GM10266 (cell line): ENCODE data around the gene GPR17.

Experiments used
- DNase-seq: peaks from one replicate; pipeline ENCODE4 v3.0.0; 2012; ENCODE audit errors: extremely low spot score
- TF ChIP-seq, protein P1 (sequence below): IDR thresholded peaks from 2 replicates; pipeline ENCODE4 v1.5.1; 2012; ENCODE audit warnings: mild to moderate bottlenecking, low read depth; ENCODE audit not compliant: control insufficient read depth, insufficient read depth; ENCODE audit errors: missing control alignments

Gene GPR17

DNA sequence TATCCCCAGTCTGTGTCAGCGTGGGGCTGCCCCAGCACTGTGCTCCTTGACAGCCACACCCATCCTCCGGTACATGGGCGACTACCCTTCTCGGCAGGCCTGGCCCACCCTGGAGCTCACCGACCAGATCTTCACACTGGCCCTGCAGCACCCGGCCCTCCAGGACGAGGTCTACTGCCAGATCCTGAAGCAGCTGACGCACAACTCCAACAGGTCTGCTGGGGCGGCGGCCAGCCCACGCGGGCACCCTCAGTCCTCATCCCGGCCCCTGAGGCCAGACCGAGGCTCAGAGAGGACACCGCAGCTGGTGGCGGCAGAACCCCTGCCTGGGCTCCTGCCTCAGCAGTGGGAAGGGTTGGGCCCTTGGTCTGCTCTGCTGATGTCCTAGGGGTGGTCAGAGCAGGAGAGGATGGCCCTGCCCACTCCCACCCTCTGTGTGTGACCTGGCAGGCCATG, 14.4 kb upstream of the GPR17 start:
- DNase-seq = no peak
- TF ChIP-seq, protein P1, sequence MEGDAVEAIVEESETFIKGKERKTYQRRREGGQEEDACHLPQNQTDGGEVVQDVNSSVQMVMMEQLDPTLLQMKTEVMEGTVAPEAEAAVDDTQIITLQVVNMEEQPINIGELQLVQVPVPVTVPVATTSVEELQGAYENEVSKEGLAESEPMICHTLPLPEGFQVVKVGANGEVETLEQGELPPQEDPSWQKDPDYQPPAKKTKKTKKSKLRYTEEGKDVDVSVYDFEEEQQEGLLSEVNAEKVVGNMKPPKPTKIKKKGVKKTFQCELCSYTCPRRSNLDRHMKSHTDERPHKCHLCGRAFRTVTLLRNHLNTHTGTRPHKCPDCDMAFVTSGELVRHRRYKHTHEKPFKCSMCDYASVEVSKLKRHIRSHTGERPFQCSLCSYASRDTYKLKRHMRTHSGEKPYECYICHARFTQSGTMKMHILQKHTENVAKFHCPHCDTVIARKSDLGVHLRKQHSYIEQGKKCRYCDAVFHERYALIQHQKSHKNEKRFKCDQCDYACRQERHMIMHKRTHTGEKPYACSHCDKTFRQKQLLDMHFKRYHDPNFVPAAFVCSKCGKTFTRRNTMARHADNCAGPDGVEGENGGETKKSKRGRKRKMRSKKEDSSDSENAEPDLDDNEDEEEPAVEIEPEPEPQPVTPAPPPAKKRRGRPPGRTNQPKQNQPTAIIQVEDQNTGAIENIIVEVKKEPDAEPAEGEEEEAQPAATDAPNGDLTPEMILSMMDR = no peak

DNA sequence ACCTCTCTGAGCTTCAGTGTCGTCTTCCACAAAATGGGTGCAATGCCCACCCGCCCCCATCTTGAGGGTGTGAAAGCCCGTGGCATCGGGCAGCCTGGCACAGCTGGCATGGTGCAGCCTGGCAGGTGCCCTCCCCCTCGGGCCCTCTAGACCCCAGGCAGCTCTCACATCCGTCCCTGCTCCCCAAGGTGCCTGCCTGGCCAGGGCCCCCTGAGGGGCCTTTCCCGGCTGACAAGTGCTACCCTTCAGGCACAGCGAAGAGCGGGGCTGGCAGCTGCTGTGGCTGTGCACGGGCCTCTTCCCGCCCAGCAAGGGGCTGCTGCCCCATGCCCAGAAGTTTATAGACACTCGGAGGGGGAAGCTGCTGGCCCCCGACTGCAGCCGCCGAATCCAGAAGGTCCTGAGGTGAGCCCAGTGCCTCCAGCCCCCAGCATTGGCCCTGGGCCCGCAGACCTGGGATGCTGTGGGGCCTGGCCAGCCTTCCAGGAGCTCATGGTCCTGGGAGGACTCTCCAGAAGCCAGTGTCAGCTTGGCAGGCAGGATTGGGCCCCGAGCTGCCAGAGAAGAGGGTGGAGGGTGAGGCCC, 13.9 kb upstream of the GPR17 start:
- no peak for DNase-seq
- TF ChIP-seq, protein P1 = no peak

DNA sequence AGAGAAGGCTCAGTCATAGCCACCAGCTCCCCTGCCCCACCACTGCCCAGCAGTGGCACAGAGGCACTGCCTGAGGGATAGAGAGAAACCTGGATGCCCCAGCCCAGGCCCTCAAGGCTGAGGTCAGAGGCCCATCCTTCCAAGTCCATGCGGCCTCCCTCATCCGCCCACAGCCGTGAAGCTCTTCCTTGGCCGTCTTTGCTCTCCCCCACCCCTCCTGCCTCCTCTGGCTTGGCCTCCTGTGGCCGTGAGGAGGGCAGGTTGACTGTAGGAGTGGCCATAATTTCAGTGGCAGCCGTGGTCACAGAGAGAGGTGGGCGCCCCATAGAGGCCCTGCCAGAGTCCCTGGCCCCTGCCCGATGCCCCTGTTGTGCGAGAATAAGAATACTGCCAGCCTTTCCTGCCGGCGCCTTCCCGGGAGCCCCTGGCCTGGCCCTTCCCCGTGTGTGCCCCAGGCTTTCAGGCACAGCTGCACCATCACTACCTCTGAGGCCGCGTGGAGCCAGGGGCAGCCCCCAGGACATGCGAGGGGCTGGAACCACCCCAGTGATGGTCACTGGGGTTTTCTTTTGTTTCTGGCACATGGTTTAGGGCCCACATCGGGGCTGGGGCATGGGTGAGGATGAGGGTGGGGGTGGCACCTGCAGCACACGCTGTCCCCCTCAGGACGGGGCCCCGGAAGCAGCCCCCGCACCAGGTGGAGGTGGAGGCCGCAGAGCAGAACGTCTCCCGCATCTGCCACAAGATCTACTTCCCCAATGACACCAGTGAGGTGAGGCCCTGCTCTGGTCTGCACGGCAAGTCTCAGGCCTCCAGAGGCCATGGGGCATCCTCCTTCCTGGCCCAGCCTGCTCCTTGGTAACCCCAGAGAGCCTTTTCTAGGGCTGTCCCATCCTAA, 13.1 kb upstream of the GPR17 start:
- peak; percentile 70 for DNase-seq
- TF ChIP-seq, protein P1 = no peak

DNA sequence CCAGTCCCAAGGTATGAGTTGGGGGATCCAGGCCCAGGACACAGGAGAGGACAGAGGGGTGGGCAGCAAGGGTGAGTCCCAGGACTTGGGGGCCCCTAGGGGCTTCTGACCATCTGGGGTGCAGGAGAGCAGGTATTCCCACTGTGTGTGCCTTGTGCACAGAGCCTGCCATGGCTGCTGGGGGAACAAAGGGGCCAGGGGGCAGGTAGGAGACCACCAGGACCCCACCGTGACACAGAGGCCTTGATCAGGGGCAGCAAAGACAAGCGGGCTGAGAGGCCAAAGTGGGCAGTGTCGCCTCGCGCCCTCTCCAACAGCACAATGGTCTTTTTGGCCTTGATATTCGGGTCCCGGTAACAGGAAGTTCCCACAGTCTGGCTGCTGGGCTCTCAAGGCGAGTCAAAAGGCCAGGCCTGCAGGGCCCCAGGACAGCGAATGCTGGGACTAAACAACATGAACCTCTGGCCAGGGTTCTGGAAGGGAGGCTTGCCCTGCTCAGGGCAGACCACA, 12.3 kb upstream of the GPR17 start:
- TF ChIP-seq, protein P1 = no peak
- no peak for DNase-seq

DNA sequence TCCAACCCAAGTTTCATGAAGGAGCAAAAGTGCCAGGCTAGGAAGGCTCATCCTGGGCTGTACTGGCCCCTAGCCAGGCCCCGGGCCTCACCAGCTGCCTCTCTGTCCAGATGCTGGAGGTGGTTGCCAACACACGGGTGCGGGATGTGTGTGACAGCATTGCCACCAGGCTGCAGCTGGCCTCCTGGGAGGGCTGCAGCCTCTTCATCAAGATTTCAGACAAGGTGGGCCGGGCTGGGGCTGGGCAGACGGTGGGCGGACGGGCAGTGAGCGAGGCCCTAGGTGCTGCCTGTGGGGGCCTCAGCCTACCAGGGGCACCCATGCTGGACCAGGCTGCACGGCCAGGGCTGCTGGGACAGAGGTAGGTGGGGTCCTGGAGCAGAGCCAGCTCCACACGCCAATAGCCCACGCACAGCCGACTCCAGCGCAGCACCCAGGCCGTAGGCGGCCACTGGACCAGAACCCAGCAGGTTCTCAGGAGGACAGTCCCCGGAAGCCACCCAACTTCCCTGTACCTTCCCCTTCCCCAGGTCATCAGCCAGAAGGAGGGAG, 11.8 kb upstream of the GPR17 start:
- TF ChIP-seq, protein P1 = no peak
- no peak for DNase-seq

DNA sequence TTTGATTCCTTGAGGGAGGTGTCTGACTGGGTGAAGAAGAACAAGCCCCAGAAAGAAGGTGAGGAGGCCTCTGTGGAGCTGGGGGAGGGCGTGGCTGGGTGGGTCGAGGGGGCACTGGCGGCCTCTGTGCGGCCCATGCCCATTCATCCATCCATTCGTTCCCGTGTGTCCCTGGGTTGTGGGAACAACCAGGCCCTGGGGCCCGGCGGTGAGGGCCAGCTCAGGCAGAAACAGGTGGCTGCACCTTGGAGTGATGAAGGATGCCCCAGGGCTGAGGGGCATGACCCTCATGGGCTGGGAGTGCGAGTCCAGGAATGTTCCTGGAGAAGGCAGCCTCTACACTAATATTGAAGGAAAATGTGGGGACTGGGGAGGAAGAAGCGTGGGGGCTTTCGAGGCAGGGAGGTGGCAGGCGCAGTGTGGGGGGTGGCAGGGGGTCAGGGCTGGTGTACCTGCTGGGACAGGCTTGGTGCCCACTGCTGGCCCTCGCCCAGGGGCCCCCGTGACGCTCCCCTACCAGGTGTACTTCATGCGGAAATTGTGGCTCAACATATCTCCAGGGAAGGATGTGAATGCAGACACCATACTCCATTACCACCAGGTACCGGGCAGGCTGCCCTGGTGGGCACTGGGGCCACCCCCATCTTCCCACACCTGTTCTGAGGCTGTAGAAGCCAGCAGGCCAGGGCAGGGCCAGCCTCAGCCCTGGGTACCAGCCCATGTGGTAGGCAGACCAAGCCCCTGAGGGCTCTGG, 11.2 kb upstream of the GPR17 start:
- TF ChIP-seq, protein P1 = no peak
- no peak for DNase-seq
